HepG2 (cell line): ENCODE measurements around the gene HLA-DMB. TPM values are rescaled to one million over a fixed set of nuclear protein-coding genes. Genes with fewer than 3 reads are reported as not detected.

Experiments used
- CHCHD3 ChIP-seq: sonication (generic); formaldehyde crosslinking; IDR thresholded peaks from 2 replicates; pipeline ENCODE4 v1.8.0; 2022; ENCODE audit warnings: mild to moderate bottlenecking, missing genetic modification reagents, moderate library complexity
- PRDM10 ChIP-seq: sonication (generic); formaldehyde crosslinking; IDR thresholded peaks from 2 replicates; pipeline ENCODE4 v1.4.0; 2020; ENCODE audit warnings: low read depth, missing genetic modification reagents
- TRAFD1 ChIP-seq: sonication (generic); formaldehyde crosslinking; IDR thresholded peaks from 2 replicates; pipeline ENCODE4 v1.5.1; 2020; ENCODE audit warnings: missing genetic modification reagents, mild to moderate bottlenecking, borderline replicate concordance
- ZBTB14 ChIP-seq: sonication (generic); formaldehyde crosslinking; IDR thresholded peaks from 2 replicates; pipeline ENCODE4 v1.4.0; 2020; ENCODE audit warnings: missing genetic modification reagents
- ZNF33B ChIP-seq: sonication (generic); formaldehyde crosslinking; IDR thresholded peaks from 2 replicates; pipeline ENCODE4 v1.5.1; 2020; ENCODE audit warnings: mild to moderate bottlenecking, missing genetic modification reagents
- ZNF773 ChIP-seq: sonication (generic); formaldehyde crosslinking; IDR thresholded peaks from 2 replicates; pipeline ENCODE4 v1.4.0; 2020; ENCODE audit warnings: missing genetic modification reagents, borderline replicate concordance
- polyA plus RNA-seq, 8 experiments: library from polyadenylated mRNA; depleted of rRNA in 3 of 8; stranded (reverse) in 7 of 8; unstranded in 1 of 8; fragments of >200 nt; fragmentation: Illumina TruSeq in 4 of 8; extraction: Trizol in 4 of 8; gene quantifications; 2 replicates each; pipeline versions ENCODE4 v1.2.1 to v1.2.3, GENCODE V29; 2011 to 2016; ENCODE audit warnings: low read depth in 4 of 8, missing spikeins in 1 of 8, mixed read lengths in 1 of 8; ENCODE audit not compliant: insufficient read depth in 1 of 8
- total RNA-seq, 5 experiments: library from RNA; depleted of rRNA; stranded (reverse); fragments of >200 nt; fragmentation: Illumina TruSeq; extraction: Trizol; gene quantifications; 2 replicates each; pipeline ENCODE4 v1.2.3, GENCODE V29; 2016; ENCODE audit warnings: low read depth in 1 of 5

The HLA-DMB gene
- total and polyA plus RNA-seq, 2 of the 13 experiments (the other 11 are each of a cell fraction or from before 2014, with no cell fraction given), result not detected

DNA sequence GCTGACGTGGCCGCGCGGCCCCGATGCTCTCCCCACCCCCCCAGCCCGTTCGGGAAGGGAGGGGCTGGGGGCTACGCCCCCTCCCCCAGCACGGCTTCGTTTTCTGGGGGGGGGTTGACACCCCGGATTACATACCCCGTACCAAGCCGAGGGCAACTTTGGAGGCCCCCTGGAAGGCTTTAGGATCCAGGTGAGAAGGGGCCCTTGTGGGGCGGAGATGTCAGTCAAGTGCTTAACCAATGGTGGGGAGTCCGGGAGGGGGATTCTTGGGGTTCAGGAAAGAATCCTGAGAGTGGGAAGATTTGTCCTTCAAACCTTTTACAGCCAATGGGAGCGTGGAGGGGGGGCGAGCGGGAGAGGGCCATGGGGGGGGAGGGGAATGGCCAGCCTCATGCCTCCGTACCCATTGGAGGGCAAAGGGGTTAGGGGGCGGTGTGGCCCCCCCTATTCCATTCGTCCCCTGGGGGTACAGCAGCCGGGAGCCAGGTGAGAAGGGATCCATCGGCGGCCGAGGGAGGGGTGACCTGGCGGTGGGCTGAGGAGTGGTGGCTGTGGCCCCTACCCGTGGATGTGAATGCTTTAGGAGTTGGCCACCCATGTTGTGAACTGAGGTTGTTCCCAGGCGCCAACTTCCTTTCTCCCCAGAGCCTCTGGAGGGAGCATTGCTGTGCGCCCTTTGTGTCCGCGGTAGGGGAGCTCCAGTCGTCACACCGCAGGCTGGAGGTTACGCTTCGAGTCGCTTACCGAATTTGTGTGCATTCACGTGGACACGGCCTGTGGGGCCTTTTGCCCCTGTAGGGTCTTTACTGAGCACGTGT, 28.2 kb upstream of the HLA-DMB start (continued):
- no peak for TF ChIP-seq ZBTB14
- no peak for TF ChIP-seq ZNF33B (CRISPR knock-in tag)
- TF ChIP-seq TRAFD1 (CRISPR knock-in tag), result no peak
- TF ChIP-seq CHCHD3 (CRISPR knock-in tag), result no peak
- TF ChIP-seq ZNF773 (CRISPR knock-in tag), result peak; percentile 89; the same call in 1 of the 2 replicates
- TF ChIP-seq PRDM10 (CRISPR knock-in tag), result no peak
- TF ChIP-seq, all 625 proteins: peak for 249
